ENCODE measurements around the gene C11orf52. TPM values are rescaled to one million over a fixed set of nuclear protein-coding genes. Genes with fewer than 3 reads are reported as not detected.
A peak's percentile ranks its signal among the peaks of the same experiment; 100 is the strongest.

C11orf52 gene
- total RNA-seq, 1 experiment from 2014 or later, result 14.4 TPM

GRCh38 chr11:111957663-111958444 is 39.1 kb downstream of the C11orf52 start:
- no peak overlapping the region for H3K4me3 Mint-ChIP-seq (ENCODE audit: unreplicated experiment)

DNA sequence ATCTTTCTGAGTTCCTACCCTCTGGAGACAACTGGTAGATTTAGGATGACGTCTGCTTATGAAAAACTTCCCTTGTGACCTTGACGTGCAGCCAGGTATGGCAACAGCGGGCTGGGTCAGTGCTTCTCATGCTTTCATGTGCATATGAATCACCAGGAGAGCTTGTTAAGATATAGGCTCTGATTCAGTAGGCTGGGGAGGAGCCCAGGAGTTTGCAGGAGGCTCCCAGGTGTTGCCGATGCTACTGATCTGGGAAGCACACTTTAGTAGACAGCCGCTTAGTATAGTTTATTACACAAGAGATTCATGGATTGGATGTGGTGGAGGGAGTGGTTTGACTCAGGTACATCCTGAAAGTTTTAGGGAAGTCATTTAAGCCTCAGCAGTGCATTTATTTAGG is 42.2 kb downstream of the C11orf52 start:
- Mint-ChIP-seq H3K27ac (ENCODE audit: unreplicated experiment) (no peak overlapping the region), H3K4me3 (ENCODE audit: unreplicated experiment) (no peak overlapping the region), H3K9me3 (ENCODE audit: unreplicated experiment) (peaks cover 9% of the 10 kb centered on the region), H3K4me1 (ENCODE audit: low read depth, unreplicated experiment) (peaks cover 13% of the 10 kb centered on the region), H3K36me3 (ENCODE audit: insufficient read depth, unreplicated experiment) (no peaks in the 10 kb centered on the region), H3K27me3 (ENCODE audit: insufficient read depth, unreplicated experiment) (no peaks in the 10 kb centered on the region)
- POLR2A ChIA-PET, result no interaction called here
- TF ChIP-seq, protein P1, sequence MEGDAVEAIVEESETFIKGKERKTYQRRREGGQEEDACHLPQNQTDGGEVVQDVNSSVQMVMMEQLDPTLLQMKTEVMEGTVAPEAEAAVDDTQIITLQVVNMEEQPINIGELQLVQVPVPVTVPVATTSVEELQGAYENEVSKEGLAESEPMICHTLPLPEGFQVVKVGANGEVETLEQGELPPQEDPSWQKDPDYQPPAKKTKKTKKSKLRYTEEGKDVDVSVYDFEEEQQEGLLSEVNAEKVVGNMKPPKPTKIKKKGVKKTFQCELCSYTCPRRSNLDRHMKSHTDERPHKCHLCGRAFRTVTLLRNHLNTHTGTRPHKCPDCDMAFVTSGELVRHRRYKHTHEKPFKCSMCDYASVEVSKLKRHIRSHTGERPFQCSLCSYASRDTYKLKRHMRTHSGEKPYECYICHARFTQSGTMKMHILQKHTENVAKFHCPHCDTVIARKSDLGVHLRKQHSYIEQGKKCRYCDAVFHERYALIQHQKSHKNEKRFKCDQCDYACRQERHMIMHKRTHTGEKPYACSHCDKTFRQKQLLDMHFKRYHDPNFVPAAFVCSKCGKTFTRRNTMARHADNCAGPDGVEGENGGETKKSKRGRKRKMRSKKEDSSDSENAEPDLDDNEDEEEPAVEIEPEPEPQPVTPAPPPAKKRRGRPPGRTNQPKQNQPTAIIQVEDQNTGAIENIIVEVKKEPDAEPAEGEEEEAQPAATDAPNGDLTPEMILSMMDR (IDR thresholded peaks at IDR 0.05; ENCODE audit: insufficient read depth in 1 of 2, low read depth in 1 of 2, low read length in 1 of 2, severe bottlenecking in 1 of 2, unreplicated experiment in 1 of 2), result no peak
- CTCF ChIA-PET, result interaction anchor here (0.8 to 2.5 kb wide), 3 partner anchors 21 to 29 kb away, joined by 3 to 8 read pairs (median 4); no protein-coding TSS in a partner anchor
- peak in 1 of 2 experiments; percentile 21 for DNase-seq
- Histone ChIP-seq H3K4me3 (ENCODE audit: low read depth, low read length) (no peak overlapping the region), H3K36me3 (ENCODE audit: control insufficient read depth, insufficient read depth, low read length) (no peaks in the 10 kb centered on the region), H3K9me3 (no peaks in the 10 kb centered on the region), H3K27me3 (replicated peaks; ENCODE audit: control insufficient read depth, insufficient read depth, low read length) (no peaks in the 10 kb centered on the region), H3K4me1 (no peaks in the 10 kb centered on the region)
- intact Hi-C loops (cut with micrococcal nuclease; ENCODE audit: unreplicated experiment), result no loop called here
- no TSS peak for BruUV-seq (replicated peaks)

More at GRCh38 chr11:111957663-111958444, 39.1 kb downstream of the C11orf52 start:
- H3K27ac Mint-ChIP-seq (ENCODE audit: unreplicated experiment), result no peak overlapping the region
- H3K4me1 ChIP-seq, result no peaks in the 10 kb centered on the region
- no peak for DNase-seq
- no peaks in the 10 kb centered on the region for H3K27me3 Mint-ChIP-seq (ENCODE audit: insufficient read depth, unreplicated experiment)
- H3K9me3 Mint-ChIP-seq (ENCODE audit: unreplicated experiment), result peaks cover 9% of the 10 kb centered on the region
- H3K36me3 Mint-ChIP-seq (ENCODE audit: insufficient read depth, unreplicated experiment), result no peaks in the 10 kb centered on the region
- H3K9me3 ChIP-seq, result no peaks in the 10 kb centered on the region
- no peaks in the 10 kb centered on the region for H3K27me3 ChIP-seq (replicated peaks; ENCODE audit: control insufficient read depth, insufficient read depth, low read length)
- no peaks in the 10 kb centered on the region for H3K36me3 ChIP-seq (ENCODE audit: control insufficient read depth, insufficient read depth, low read length)
- intact Hi-C loops (cut with micrococcal nuclease; ENCODE audit: unreplicated experiment), result no loop called here
- CTCF ChIA-PET, result interaction anchor here (1.7 kb wide), 1 partner anchor 24 kb away, joined by 6 read pairs; no protein-coding TSS in a partner anchor
- POLR2A ChIA-PET, result no interaction called here
- TF ChIP-seq, protein P1 (IDR thresholded peaks at IDR 0.05; ENCODE audit: insufficient read depth in 1 of 2, low read depth in 1 of 2, low read length in 1 of 2, severe bottlenecking in 1 of 2, unreplicated experiment in 1 of 2), result no peak
- BruUV-seq (replicated peaks), result no TSS peak
- no peak overlapping the region for H3K4me3 ChIP-seq (ENCODE audit: low read depth, low read length)
- peaks cover 13% of the 10 kb centered on the region for H3K4me1 Mint-ChIP-seq (ENCODE audit: low read depth, unreplicated experiment)

GRCh38 chr11:111961389-111962300 is 42.9 kb downstream of the C11orf52 start:
- H3K27ac Mint-ChIP-seq (ENCODE audit: unreplicated experiment), result no peak overlapping the region
- no peak overlapping the region for H3K4me3 Mint-ChIP-seq (ENCODE audit: unreplicated experiment)
- DNase-seq, result no peak
- no peaks in the 10 kb centered on the region for H3K9me3 ChIP-seq
- no peaks in the 10 kb centered on the region for H3K27me3 Mint-ChIP-seq (ENCODE audit: insufficient read depth, unreplicated experiment)
- no peaks in the 10 kb centered on the region for H3K36me3 Mint-ChIP-seq (ENCODE audit: insufficient read depth, unreplicated experiment)
- intact Hi-C loops (cut with micrococcal nuclease; ENCODE audit: unreplicated experiment), result no loop called here
- H3K27me3 ChIP-seq (replicated peaks; ENCODE audit: control insufficient read depth, insufficient read depth, low read length), result no peaks in the 10 kb centered on the region
- peaks cover 9% of the 10 kb centered on the region for H3K9me3 Mint-ChIP-seq (ENCODE audit: unreplicated experiment)
- no peaks in the 10 kb centered on the region for H3K36me3 ChIP-seq (ENCODE audit: control insufficient read depth, insufficient read depth, low read length)
- H3K4me1 Mint-ChIP-seq (ENCODE audit: low read depth, unreplicated experiment), result peaks cover 13% of the 10 kb centered on the region
- no peak overlapping the region for H3K4me3 ChIP-seq (ENCODE audit: low read depth, low read length)
- TF ChIP-seq, protein P1 (IDR thresholded peaks at IDR 0.05; ENCODE audit: insufficient read depth in 1 of 2, low read depth in 1 of 2, low read length in 1 of 2, severe bottlenecking in 1 of 2, unreplicated experiment in 1 of 2), result no peak
- BruUV-seq (replicated peaks), result no TSS peak
- POLR2A ChIA-PET, result no interaction called here
- H3K4me1 ChIP-seq, result no peaks in the 10 kb centered on the region
- CTCF ChIA-PET, result interaction anchor here (0.5 to 2.5 kb wide), 3 partner anchors 20 to 32 kb away, joined by 4 to 8 read pairs (median 4); no protein-coding TSS in a partner anchor

All from Caco-2 (cell line).